Measurements from ENCODE around the gene ATAD1.
"Not testable (repeated sequence)": the region's sequence is repeated elsewhere in the genome, so short reads cannot be mapped to it uniquely, and the experiment has no call there.

ATAD1 gene

DNA sequence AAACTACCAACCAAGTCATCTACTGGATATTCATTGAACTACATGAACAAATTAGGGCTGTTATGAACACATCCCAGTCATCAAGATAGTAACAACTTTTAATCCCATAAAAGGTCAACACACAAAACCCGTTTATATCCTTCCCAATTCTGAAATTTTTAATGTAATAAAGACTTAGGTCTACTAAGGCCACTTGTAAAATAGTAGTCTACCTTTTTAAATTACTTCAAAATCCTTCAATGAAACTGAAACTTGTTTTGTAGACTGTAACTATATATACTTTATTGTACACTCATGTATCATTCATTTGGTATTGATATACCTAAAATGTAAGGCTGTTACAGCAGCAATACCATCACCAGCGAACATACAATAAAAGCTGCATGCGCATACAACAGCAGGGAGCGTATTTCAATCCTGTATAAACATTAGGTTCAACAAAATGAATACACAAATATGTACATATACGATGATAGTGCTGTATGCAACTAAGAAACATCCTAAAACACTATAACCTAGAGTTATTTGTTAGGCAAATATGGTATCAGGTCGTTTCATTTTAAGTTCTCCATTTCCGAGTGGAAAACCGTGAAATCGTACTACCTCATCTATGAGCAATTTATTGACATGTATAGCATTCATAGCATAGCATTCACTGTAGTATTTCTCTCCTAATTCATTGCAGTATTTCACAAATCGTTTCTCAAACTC is 973 bp downstream of the ATAD1 start:
- Histone ChIP-seq H3K4me3 (replicated peaks; ENCODE audit: low read depth, low read length) (peak overlapping the region; percentile 80), H3K36me3 (ENCODE audit: control insufficient read depth, insufficient read depth, low read length) (peaks cover 4% of the 10 kb centered on the region), H3K27me3 (replicated peaks; ENCODE audit: control insufficient read depth, insufficient read depth, low read length) (no peaks in the 10 kb centered on the region)
- TF ChIP-seq, protein P1, sequence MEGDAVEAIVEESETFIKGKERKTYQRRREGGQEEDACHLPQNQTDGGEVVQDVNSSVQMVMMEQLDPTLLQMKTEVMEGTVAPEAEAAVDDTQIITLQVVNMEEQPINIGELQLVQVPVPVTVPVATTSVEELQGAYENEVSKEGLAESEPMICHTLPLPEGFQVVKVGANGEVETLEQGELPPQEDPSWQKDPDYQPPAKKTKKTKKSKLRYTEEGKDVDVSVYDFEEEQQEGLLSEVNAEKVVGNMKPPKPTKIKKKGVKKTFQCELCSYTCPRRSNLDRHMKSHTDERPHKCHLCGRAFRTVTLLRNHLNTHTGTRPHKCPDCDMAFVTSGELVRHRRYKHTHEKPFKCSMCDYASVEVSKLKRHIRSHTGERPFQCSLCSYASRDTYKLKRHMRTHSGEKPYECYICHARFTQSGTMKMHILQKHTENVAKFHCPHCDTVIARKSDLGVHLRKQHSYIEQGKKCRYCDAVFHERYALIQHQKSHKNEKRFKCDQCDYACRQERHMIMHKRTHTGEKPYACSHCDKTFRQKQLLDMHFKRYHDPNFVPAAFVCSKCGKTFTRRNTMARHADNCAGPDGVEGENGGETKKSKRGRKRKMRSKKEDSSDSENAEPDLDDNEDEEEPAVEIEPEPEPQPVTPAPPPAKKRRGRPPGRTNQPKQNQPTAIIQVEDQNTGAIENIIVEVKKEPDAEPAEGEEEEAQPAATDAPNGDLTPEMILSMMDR (IDR thresholded peaks at IDR 0.05; ENCODE audit: insufficient read depth, low read length, poor library complexity, severe bottlenecking), result no peak
- DNase-seq (ENCODE audit: extremely low read depth, insufficient read length), result peak; percentile 32

DNA sequence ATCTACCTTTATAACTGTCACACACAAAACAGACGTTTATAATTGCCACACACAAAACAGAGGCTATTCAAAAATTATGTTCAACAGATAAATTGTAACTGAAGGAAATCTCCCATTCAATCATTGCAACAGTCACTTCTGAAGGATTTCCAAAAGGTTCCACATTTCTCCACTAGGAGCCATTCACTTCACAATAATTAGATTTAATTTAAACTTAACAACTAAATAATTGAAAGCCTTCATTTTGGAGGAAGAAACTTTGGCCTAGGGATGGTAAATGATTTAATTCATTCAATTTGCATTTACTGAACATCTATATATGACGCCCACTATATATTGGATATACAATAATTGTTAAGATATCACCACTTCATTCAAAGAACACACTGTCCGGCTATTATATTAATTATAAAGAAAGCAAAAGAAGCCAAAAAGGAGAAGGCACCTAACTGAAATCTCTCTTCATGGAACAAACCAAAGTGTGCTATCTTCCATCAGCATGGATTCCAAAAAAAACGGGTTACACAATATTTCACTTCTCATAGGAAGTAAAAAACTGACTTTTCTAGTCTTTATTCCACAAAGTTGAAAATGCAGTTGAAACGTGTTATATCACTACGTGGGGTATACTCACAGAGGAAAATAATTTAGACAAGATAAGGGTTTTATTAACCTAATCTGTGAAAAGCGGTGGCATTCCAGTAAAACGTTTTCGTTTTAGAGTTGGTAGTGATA is 1.7 kb downstream of the ATAD1 start:
- DNase-seq (ENCODE audit: extremely low read depth, insufficient read length), result no peak
- peaks cover 4% of the 10 kb centered on the region for H3K36me3 ChIP-seq (ENCODE audit: control insufficient read depth, insufficient read depth, low read length)
- H3K27me3 ChIP-seq (replicated peaks; ENCODE audit: control insufficient read depth, insufficient read depth, low read length), result no peaks in the 10 kb centered on the region
- TF ChIP-seq, protein P1 (IDR thresholded peaks at IDR 0.05; ENCODE audit: insufficient read depth, low read length, poor library complexity, severe bottlenecking), result peak; percentile 7
- H3K4me3 ChIP-seq (replicated peaks; ENCODE audit: low read depth, low read length), result peak overlapping the region; percentile 80

DNA sequence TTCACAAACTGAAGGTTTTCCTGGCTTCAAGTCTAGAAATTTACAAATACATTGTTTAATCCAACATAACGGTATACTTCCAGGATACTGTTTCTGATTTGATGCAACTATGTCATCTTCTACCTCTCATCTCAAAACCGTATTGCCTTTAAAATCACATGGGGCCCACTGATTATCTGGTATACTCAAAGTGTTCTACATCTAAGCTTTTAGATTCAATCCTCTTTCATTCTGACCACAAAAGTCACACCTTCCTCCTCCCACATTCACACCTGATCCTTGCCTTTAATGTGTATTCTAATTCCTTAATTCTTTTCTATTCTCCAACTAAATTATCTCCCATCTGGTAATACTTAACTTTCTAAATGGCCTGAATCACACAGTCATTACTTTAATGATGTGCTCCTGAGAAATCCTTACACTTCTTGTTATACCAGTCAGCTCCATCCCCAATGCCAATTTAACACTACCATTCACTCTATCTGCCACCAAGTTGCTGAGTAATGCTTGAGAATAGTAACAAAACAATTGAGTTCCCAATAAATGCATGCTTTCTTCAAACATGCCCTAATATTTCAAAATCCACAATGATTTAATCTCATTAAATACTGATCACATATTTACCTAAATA is 13.0 kb downstream of the ATAD1 start:
- no peak for DNase-seq (ENCODE audit: extremely low read depth, insufficient read length)
- Histone ChIP-seq H3K27me3 (replicated peaks; ENCODE audit: control insufficient read depth, insufficient read depth, low read length) (no peaks in the 10 kb centered on the region), H3K4me3 (replicated peaks; ENCODE audit: low read depth, low read length) (no peak overlapping the region), H3K36me3 (ENCODE audit: control insufficient read depth, insufficient read depth, low read length) (peaks cover 4% of the 10 kb centered on the region)
- TF ChIP-seq, protein P1 (IDR thresholded peaks at IDR 0.05; ENCODE audit: insufficient read depth, low read length, poor library complexity, severe bottlenecking), result no peak

DNA sequence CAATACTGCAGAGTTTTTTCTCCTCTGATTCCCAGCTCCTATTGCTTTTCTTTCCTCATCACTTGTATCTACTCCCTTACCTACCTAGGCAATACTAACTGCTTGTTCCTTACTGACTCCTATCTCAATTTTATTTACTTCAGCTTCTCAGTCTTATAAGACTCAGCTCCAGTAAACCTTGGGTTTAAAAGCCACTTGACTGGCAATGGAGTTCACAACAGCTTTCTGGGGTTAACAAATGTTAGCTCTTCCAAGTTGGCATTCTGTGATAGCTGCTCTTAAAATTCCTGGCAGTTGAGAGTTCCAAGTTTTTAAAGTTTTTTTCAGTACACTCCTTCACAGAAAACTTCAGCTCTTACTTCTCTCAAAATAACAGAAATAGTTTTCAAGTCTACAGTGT is 14.2 kb downstream of the ATAD1 start:
- no peak for DNase-seq (ENCODE audit: extremely low read depth, insufficient read length)
- Histone ChIP-seq H3K27me3 (replicated peaks; ENCODE audit: control insufficient read depth, insufficient read depth, low read length) (no peaks in the 10 kb centered on the region), H3K36me3 (ENCODE audit: control insufficient read depth, insufficient read depth, low read length) (peaks cover 4% of the 10 kb centered on the region), H3K4me3 (replicated peaks; ENCODE audit: low read depth, low read length) (no peak overlapping the region)
- TF ChIP-seq, protein P1 (IDR thresholded peaks at IDR 0.05; ENCODE audit: insufficient read depth, low read length, poor library complexity, severe bottlenecking), result no peak

DNA sequence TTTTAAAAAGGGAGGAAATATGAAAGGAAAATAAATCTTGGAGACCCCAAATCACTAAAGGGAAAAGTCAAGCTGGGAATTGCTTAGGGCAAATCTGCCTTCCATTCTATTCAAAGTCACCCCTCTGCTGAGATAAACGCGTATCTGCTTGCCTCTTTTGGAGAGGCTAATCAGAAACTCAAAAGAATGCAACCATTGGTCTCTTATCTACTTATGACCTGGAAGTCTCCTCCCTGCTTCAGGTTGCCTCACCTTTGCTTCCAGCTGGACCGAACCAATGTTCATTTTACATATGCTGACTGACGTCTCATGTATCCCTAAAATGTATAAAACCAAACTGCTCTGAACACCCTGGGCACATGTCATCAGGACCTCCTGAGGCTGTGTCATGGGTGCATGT is 14.7 kb downstream of the ATAD1 start:
- H3K4me3 ChIP-seq (replicated peaks; ENCODE audit: low read depth, low read length), result no peak overlapping the region
- H3K27me3 ChIP-seq (replicated peaks; ENCODE audit: control insufficient read depth, insufficient read depth, low read length), result no peaks in the 10 kb centered on the region
- peaks cover 4% of the 10 kb centered on the region for H3K36me3 ChIP-seq (ENCODE audit: control insufficient read depth, insufficient read depth, low read length)
- DNase-seq (ENCODE audit: extremely low read depth, insufficient read length), result no peak
- TF ChIP-seq, protein P1 (IDR thresholded peaks at IDR 0.05; ENCODE audit: insufficient read depth, low read length, poor library complexity, severe bottlenecking), result no peak

DNA sequence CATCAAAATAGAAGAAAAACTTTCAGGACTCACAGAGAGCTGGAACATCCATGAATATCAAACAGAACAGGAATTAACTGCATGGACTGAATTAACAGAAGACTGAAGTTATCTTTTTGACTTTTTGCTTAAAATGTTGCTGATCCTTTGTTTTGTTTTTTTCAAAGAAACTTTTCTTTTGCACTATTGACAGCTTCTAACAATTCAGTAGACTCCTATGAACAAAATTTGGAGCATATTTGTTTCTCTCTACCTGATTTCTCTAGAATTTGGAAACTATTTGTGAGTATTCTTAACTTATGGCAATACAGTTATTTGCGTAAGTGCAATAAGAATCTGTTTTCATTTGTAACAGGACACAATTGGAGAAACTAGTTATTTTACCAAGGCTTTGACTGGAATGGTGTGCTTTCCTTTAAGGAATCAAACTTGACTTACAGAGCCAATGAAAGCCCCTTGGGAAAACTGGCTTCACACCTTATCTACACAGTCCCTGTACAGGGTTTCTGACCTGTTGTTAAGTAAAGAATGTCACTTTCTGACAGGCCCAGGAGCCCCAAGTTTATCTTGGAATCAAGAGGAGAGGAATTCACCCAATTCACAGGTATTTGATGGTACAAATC is 16.1 kb downstream of the ATAD1 start:
- not testable (repeated sequence) for H3K27me3 ChIP-seq (replicated peaks; ENCODE audit: control insufficient read depth, insufficient read depth, low read length); H3K36me3 ChIP-seq (ENCODE audit: control insufficient read depth, insufficient read depth, low read length); DNase-seq (ENCODE audit: extremely low read depth, insufficient read length); H3K4me3 ChIP-seq (replicated peaks; ENCODE audit: low read depth, low read length)
